NCI-H2081 (cell line): ENCODE results near the gene LINGO4.
A peak's percentile ranks its signal among the peaks of the same experiment; 100 is the strongest.
"Not testable (repeated sequence)": the region's sequence is repeated elsewhere in the genome, so short reads cannot be mapped to it uniquely, and the experiment has no call there.

Experiments
- DNase-seq, 2 experiments: peaks; one replicate each; lab custom pipeline; 2025; lab: John Stamatoyannopoulos, UW

The LINGO4 gene

GRCh38 chr1:151782026-151782425 lies 23.2 kb downstream of the LINGO4 start:
- DNase-seq, result not testable (repeated sequence)

- not testable (repeated sequence) for DNase-seq
Observed at GRCh38 chr1:151780736-151781135, 24.5 kb downstream of the LINGO4 start.

- DNase-seq, result no peak
Observed at GRCh38 chr1:151779852-151780251, 25.4 kb downstream of the LINGO4 start.

- no peak for DNase-seq
Observed at GRCh38 chr1:151777317-151777716, 27.9 kb downstream of the LINGO4 start.

GRCh38 chr1:151776665-151777062 lies 28.6 kb downstream of the LINGO4 start:
- DNase-seq, result no peak

- DNase-seq, result no peak
Observed at GRCh38 chr1:151775894-151776664, 29.1 kb downstream of the LINGO4 start.

GRCh38 chr1:151774256-151774922 lies 30.8 kb downstream of the LINGO4 start:
- DNase-seq, result no peak

- no peak for DNase-seq
Observed at GRCh38 chr1:151773702-151774101, 31.5 kb downstream of the LINGO4 start.

- DNase-seq, result not testable (repeated sequence)
Observed at GRCh38 chr1:151769270-151769669, 35.9 kb downstream of the LINGO4 start.

- not testable (repeated sequence) for DNase-seq
Observed at GRCh38 chr1:151768351-151769066, 36.7 kb downstream of the LINGO4 start.

GRCh38 chr1:151763990-151764389 lies 41.2 kb downstream of the LINGO4 start:
- no peak for DNase-seq

GRCh38 chr1:151762941-151763921 lies 42.0 kb downstream of the LINGO4 start, which contains the start of gene MRPL9:
TSS of gene MRPL9 (minus strand) at chr1:151763496. CDS start at chr1:151763479, 17 bp downstream.
- DNase-seq, result peak; percentile 86 to 87

- no peak for DNase-seq
Observed at GRCh38 chr1:151760597-151761385, 44.4 kb downstream of the LINGO4 start.

- DNase-seq, result no peak
Observed at GRCh38 chr1:151759241-151759640, 46.0 kb downstream of the LINGO4 start.

- no peak for DNase-seq
Observed at GRCh38 chr1:151756291-151756690, 48.9 kb downstream of the LINGO4 start.
